HFFc6 (cell line): ENCODE data around the gene SLC16A10. TPM values are rescaled to one million over a fixed set of nuclear protein-coding genes. Genes with fewer than 3 reads are reported as not detected.
A peak's percentile ranks its signal among the peaks of the same experiment; 100 is the strongest.
"Not testable (repeated sequence)": the region's sequence is repeated elsewhere in the genome, so short reads cannot be mapped to it uniquely, and the experiment has no call there.

ENCODE experiments used
- DNase-seq: peaks from one replicate; pipeline ENCODE4 v3.0.0-alpha.2; 2018
- H3K27ac Mint-ChIP-seq: 2 replicates; pipeline ENCODE4 v1.8.0; 2020; ENCODE audit warnings: mild to moderate bottlenecking, mixed read lengths
- H3K27me3 Mint-ChIP-seq: 2 replicates; pipeline ENCODE4 v1.8.0; 2021; ENCODE audit warnings: mild to moderate bottlenecking, moderate library complexity, mixed read lengths; ENCODE audit not compliant: insufficient read depth
- H3K36me3 Mint-ChIP-seq: 2 replicates; pipeline ENCODE4 v1.8.0; 2021; ENCODE audit warnings: low read depth, mixed read lengths
- H3K4me1 Mint-ChIP-seq: 2 replicates; pipeline ENCODE4 v1.8.0; 2020; ENCODE audit warnings: low read depth, mixed read lengths
- H3K4me3 Mint-ChIP-seq: 2 replicates; pipeline ENCODE4 v1.8.0; 2020; ENCODE audit warnings: mild to moderate bottlenecking, moderate library complexity, mixed read lengths
- H3K9me3 Mint-ChIP-seq: 2 replicates; pipeline ENCODE4 v1.8.0; 2020; ENCODE audit warnings: mild to moderate bottlenecking, mixed read lengths
- total RNA-seq, 6 experiments: library from RNA; stranded (reverse); fragmentation: NEBNext Ultra II Directional; extraction: Animal tissue kit (Norgen Biotek cat#: 25700); gene quantifications; 2 replicates in 1 of 6; 3 replicates in 5 of 6; pipeline ENCODE4 v1.2.3, GENCODE V29; 2021
- TF ChIP-seq, protein P1 (sequence below): fragments of 200-600 bp; sonication (generic); IDR thresholded peaks from 2 replicates; pipeline ENCODE4 v1.5.0; 2021; ENCODE audit warnings: antibody characterized with exemption, mild to moderate bottlenecking

Gene SLC16A10
- total RNA-seq, 6 experiments from 2014 or later = not detected

DNA sequence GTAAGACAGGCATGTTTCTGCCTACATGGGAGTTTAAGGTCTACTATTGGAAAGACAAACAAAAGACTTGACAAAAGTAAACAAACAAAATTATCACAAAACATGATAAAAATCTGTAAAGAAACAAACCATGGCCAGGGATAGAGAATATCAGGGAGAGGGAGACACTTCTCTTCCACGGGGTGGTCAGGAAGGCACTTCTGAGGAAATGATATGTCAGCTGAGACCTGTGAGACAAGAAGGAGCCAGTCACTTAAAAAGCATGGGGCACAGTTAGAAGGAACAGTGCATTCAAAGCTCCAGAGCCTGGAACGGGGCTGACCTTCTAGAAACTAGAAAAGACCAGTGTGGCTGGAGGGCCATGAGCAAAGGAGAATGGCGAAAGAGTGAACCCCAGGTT is 35.1 kb upstream of the SLC16A10 start:
- no peak for DNase-seq
- Mint-ChIP-seq H3K4me1 (peaks cover 19% of the 10 kb centered on the region), H3K27me3 (peaks cover 5% of the 10 kb centered on the region), H3K4me3 (no peak overlapping the region), H3K36me3 (no peaks in the 10 kb centered on the region), H3K9me3 (no peaks in the 10 kb centered on the region), H3K27ac (peak overlapping the region; percentile 10; the same call in 1 of the 2 replicates)
- TF ChIP-seq, protein P1, sequence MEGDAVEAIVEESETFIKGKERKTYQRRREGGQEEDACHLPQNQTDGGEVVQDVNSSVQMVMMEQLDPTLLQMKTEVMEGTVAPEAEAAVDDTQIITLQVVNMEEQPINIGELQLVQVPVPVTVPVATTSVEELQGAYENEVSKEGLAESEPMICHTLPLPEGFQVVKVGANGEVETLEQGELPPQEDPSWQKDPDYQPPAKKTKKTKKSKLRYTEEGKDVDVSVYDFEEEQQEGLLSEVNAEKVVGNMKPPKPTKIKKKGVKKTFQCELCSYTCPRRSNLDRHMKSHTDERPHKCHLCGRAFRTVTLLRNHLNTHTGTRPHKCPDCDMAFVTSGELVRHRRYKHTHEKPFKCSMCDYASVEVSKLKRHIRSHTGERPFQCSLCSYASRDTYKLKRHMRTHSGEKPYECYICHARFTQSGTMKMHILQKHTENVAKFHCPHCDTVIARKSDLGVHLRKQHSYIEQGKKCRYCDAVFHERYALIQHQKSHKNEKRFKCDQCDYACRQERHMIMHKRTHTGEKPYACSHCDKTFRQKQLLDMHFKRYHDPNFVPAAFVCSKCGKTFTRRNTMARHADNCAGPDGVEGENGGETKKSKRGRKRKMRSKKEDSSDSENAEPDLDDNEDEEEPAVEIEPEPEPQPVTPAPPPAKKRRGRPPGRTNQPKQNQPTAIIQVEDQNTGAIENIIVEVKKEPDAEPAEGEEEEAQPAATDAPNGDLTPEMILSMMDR = no peak

DNA sequence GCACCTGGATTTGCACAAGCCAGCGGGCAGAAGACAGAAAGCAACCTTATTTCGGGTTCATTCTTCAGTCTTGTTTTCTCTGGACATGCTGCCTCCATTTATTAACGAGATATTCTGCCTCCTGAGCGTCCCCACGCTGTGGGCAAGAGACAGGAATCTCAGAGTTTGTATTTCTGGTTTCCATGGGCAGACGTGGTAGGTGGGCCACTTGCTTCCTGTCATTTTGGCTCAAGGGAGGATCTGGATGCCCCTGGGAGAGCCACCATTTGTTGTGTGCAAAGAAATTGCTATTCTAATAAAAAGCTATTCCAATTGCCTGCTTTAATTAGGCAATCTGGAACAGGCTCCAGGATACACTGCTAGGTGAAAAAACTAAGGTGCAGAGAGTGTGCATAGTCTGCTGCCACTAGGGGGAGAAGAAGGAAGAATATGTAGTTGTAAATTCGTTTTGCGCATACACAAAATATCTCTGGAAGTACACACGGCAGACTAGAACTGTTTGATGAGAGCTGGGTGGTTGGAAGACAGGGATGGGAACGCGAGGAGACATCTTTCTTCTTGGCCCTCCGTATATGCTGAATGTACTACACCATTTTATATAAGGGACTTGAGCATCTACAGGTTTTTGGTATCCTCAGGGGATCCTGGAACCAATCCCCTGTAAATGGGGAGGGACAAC is 30.1 kb upstream of the SLC16A10 start:
- DNase-seq = peak; percentile 28
- H3K9me3 Mint-ChIP-seq = no peaks in the 10 kb centered on the region; the same call in 1 of the 2 replicates
- H3K27ac Mint-ChIP-seq = no peak overlapping the region
- H3K4me1 Mint-ChIP-seq = peaks cover 20% of the 10 kb centered on the region
- TF ChIP-seq, protein P1 = peak; percentile 88
- peaks cover under 1% of the 10 kb centered on the region; the same call in 1 of the 2 replicates for H3K27me3 Mint-ChIP-seq
- H3K36me3 Mint-ChIP-seq = no peaks in the 10 kb centered on the region
- no peak overlapping the region for H3K4me3 Mint-ChIP-seq

DNA sequence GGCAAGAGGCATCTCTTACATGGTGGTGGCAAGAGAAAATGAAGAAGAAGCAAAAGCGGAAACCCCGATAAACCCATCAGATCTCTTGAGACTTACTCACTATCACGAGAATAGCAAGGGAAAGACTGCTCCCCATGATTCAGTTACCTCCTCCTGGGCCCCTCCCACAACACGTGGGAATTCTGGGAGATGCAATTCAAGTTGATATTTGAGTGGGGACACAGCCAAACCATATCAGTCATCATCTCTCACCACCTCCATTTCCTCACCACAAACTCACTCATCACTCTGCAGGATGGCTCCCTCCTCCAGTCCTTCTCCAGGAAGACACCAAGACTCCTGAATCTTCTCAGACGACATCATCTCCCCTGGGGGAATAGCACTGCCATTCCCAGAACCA is 25.8 kb upstream of the SLC16A10 start:
- no peak overlapping the region for H3K4me3 Mint-ChIP-seq
- peaks cover 17% of the 10 kb centered on the region for H3K4me1 Mint-ChIP-seq
- peaks cover 15% of the 10 kb centered on the region for H3K36me3 Mint-ChIP-seq
- DNase-seq = peak; percentile 8
- peaks cover 19% of the 10 kb centered on the region for H3K9me3 Mint-ChIP-seq
- TF ChIP-seq, protein P1 = no peak
- H3K27me3 Mint-ChIP-seq = peaks cover 10% of the 10 kb centered on the region
- H3K27ac Mint-ChIP-seq = no peak overlapping the region

DNA sequence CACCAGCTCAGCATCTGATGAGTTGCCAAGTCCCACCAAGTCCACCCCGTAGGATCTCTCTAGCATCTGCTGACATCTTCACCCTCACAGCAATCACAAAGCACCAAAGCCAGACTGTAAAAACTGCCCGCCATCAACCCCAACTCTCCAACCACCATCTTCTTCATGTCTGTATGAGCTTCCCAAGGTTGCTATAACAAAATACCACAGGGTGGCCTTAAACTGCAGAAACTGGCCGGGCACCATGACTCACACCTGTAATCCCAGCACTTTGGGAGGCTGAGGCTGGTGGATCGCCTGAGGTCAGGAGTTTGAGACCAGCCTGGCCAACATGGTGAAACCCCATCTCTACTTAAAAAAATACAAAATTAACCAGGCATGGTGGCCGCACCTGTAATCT is 25.3 kb upstream of the SLC16A10 start:
- H3K4me1 Mint-ChIP-seq = peaks cover 17% of the 10 kb centered on the region
- not testable (repeated sequence) for H3K27ac Mint-ChIP-seq, DNase-seq, H3K4me3 Mint-ChIP-seq
- H3K9me3 Mint-ChIP-seq = peaks cover 19% of the 10 kb centered on the region
- H3K36me3 Mint-ChIP-seq = peaks cover 15% of the 10 kb centered on the region
- H3K27me3 Mint-ChIP-seq = peaks cover 14% of the 10 kb centered on the region

DNA sequence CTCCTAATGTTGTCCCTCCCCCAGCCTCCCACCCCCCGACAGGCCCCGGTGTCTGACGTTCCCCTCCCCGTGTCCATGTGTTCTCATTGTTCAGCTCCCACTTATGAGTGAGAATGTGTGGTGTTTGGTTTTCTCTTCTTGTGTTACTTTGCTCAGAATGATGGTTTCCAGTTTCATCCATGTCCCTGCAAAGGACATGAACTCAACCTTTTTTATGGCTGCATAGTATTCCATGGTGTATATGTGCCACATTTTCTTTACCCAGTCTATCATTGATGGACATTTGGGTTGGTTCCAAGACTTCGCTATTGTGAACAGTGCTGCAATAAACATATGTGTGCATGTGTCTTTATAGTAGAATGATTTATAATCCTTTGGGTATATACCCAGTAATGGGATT is 24.4 kb upstream of the SLC16A10 start:
- DNase-seq, H3K27ac Mint-ChIP-seq, H3K4me3 Mint-ChIP-seq, H3K4me1 Mint-ChIP-seq: not testable (repeated sequence)
- peaks cover 15% of the 10 kb centered on the region for H3K36me3 Mint-ChIP-seq
- H3K9me3 Mint-ChIP-seq = peaks cover 19% of the 10 kb centered on the region
- peaks cover 21% of the 10 kb centered on the region for H3K27me3 Mint-ChIP-seq

DNA sequence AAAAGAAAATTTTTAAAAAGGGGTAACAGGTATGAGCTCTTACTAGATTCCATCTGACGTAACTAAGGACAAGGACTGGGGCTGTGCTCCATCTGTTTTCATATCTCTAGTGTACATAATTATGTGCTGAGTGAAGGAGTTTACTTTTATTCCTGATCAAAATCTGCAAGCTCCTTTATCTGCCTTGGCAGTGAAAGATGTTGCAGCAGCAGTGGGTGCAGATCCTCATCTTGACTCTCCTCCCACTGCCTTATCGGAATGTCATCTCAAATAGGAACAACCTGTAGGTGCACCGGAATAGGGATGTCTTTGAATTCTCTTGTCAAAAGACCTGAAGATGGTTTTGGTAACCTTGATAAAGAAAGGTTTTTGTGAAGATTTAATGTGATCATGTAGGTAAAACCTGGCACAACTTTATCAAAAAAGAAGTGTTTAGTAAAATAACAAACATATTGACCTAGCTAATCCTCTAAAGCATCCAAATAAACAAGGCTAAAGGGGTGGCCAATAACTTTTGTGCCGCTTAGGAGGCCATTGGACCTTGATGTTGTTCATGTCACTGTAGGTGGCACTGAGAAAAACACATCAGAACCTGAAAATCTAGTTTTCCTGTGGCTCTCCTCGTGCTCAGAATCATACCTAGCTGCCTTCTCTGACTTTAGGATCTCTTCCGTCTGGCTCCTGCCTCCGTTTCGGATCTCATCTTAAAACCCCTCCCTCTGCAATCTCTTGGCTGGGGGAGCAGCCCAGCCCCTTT is 19.0 kb upstream of the SLC16A10 start:
- no peak for DNase-seq
- Mint-ChIP-seq H3K27ac (no peak overlapping the region), H3K4me1 (no peaks in the 10 kb centered on the region), H3K4me3 (no peak overlapping the region), H3K9me3 (peaks cover 14% of the 10 kb centered on the region), H3K27me3 (peaks cover 49% of the 10 kb centered on the region), H3K36me3 (peaks cover 12% of the 10 kb centered on the region)
- TF ChIP-seq, protein P1 = no peak
